ENCODE data around the gene B4GALT1.

- TF ChIP-seq TAF1 (IDR thresholded peaks at IDR 0.05; ENCODE audit: low read depth, low read length), result no peak
- no peak for TF ChIP-seq CTCF (IDR thresholded peaks at IDR 0.05; ENCODE audit: control extremely low read depth in 1 of 3, insufficient read depth in 1 of 3, low read depth in 1 of 3, low read length in 3 of 3)
- no peak for TF ChIP-seq MAX (IDR thresholded peaks at IDR 0.05)
- no peak for TF ChIP-seq USF2 (IDR thresholded peaks at IDR 0.05; ENCODE audit: low read length)
- no peak for TF ChIP-seq HDAC2 (IDR thresholded peaks at IDR 0.05; ENCODE audit: borderline replicate concordance in 1 of 2, low read depth in 2 of 2, low read length in 2 of 2)
- TF ChIP-seq ZNF274 (IDR thresholded peaks at IDR 0.05; ENCODE audit: borderline replicate concordance, extremely low read depth, low read length), result no peak
- no peak for TF ChIP-seq POLR2AphosphoS5 (IDR thresholded peaks at IDR 0.05; ENCODE audit: low read depth, low read length)
- TF ChIP-seq MAFK (IDR thresholded peaks at IDR 0.05; ENCODE audit: low read depth, low read length), result no peak
- no peak for TF ChIP-seq CEBPB (IDR thresholded peaks at IDR 0.05; ENCODE audit: low read depth, low read length)
- TF ChIP-seq NANOG (IDR thresholded peaks at IDR 0.05; ENCODE audit: insufficient read depth, low read depth, low read length, poor library complexity, severe bottlenecking), result no peak
- TF ChIP-seq POLR2A (IDR thresholded peaks at IDR 0.05; ENCODE audit: control extremely low read depth in 1 of 2, low read depth in 2 of 2, low read length in 2 of 2), result no peak
- TF ChIP-seq RFX5 (IDR thresholded peaks at IDR 0.05; ENCODE audit: borderline replicate concordance, low read depth, low read length), result no peak
- no peak for TF ChIP-seq TEAD4 (IDR thresholded peaks at IDR 0.05; ENCODE audit: low read depth, low read length)
Observed at GRCh38 chr9:33101104-33101951, 65.8 kb downstream of the B4GALT1 start.
